IPS-15b (cell line): Measurements from ENCODE around the gene VCY1B.
"Not testable (repeated sequence)": the region's sequence is repeated elsewhere in the genome, so short reads cannot be mapped to it uniquely, and the experiment has no call there.

Source experiments
- H3K27me3 ChIP-seq: one replicate; pipeline ENCODE4 v1.6.1; 2013; ENCODE audit warnings: low read length; ENCODE audit not compliant: control insufficient read depth, insufficient read depth
- H3K36me3 ChIP-seq: one replicate; pipeline ENCODE4 v1.6.1; 2013; ENCODE audit warnings: low read length; ENCODE audit not compliant: control insufficient read depth, insufficient read depth
- H3K4me1 ChIP-seq: one replicate; pipeline ENCODE4 v1.6.1; 2013; ENCODE audit warnings: mild to moderate bottlenecking, low read length; ENCODE audit not compliant: control insufficient read depth, insufficient read depth
- H3K4me3 ChIP-seq: one replicate; pipeline ENCODE4 v1.5.1; 2013; ENCODE audit warnings: low read depth, low read length
- H3K9ac ChIP-seq: one replicate; pipeline ENCODE4 v1.6.1; 2013; ENCODE audit warnings: low read depth, mild to moderate bottlenecking, low read length
- H3K9me3 ChIP-seq: one replicate; pipeline ENCODE4 v1.6.1; 2013; ENCODE audit warnings: mild to moderate bottlenecking, low read length; ENCODE audit not compliant: control insufficient read depth, insufficient read depth

The VCY1B gene

GRCh38 chrY:14055927-14056326 lies at the start of gene VCY1B:
VCY1B (plus strand) TSS chrY:14056227; CDS start chrY:14056290, 63 bp downstream.
- not testable (repeated sequence) for H3K9me3 ChIP-seq, H3K4me3 ChIP-seq, H3K9ac ChIP-seq, H3K36me3 ChIP-seq, H3K27me3 ChIP-seq, H3K4me1 ChIP-seq

GRCh38 chrY:14011916-14012315 lies 44.1 kb upstream of the VCY1B start:
- not testable (repeated sequence) for H3K4me1 ChIP-seq

GRCh38 chrY:14030395-14030794 lies 25.6 kb upstream of the VCY1B start:
- H3K4me1 ChIP-seq, H3K4me3 ChIP-seq, H3K27me3 ChIP-seq, H3K9ac ChIP-seq, H3K36me3 ChIP-seq, H3K9me3 ChIP-seq: not testable (repeated sequence)

More at GRCh38 chrY:14011916-14012315, 44.1 kb upstream of the VCY1B start:
- H3K27me3 ChIP-seq, H3K4me3 ChIP-seq, H3K9me3 ChIP-seq, H3K9ac ChIP-seq, H3K36me3 ChIP-seq: not testable (repeated sequence)

GRCh38 chrY:14085877-14086276 lies 29.9 kb downstream of the VCY1B start:
- H3K9me3 ChIP-seq = no peaks in the 10 kb centered on the region
- no peak overlapping the region for H3K4me3 ChIP-seq
- no peaks in the 10 kb centered on the region for H3K4me1 ChIP-seq
- no peaks in the 10 kb centered on the region for H3K27me3 ChIP-seq
- H3K9ac ChIP-seq = no peak overlapping the region
- no peaks in the 10 kb centered on the region for H3K36me3 ChIP-seq
